CD8-positive, alpha-beta memory T cell (primary cell): ENCODE measurements around the gene TBC1D21. TPM values are rescaled to one million over a fixed set of nuclear protein-coding genes. Genes with fewer than 3 reads are reported as not detected.
A peak's percentile ranks its signal among the peaks of the same experiment; 100 is the strongest.

Source experiments
- CTCF ChIA-PET: fragments of 350-600 bp; sonication (Branson Sonifier 250); formaldehyde crosslinking; loops from one replicate; lab custom pipeline; 2021; ENCODE audit warnings: antibody characterized with exemption; lab: Charles Lee
- POLR2A ChIA-PET: fragments of 350-600 bp; sonication (Branson Sonifier 250); formaldehyde crosslinking; loops from one replicate; lab custom pipeline; 2021; ENCODE audit warnings: antibody characterized with exemption; lab: Charles Lee
- DNase-seq, 5 donors: peaks; one replicate each; pipeline versions ENCODE4 v3.0.0 to v3.0.0-alpha.2; 2020 to 2022; ENCODE audit warnings: mixed read lengths in 1 of 5
- H3K27ac ChIP-seq: one replicate; pipeline ENCODE4 v1.7.0; 2013; ENCODE audit warnings: low read depth, mild to moderate bottlenecking, low read length, moderate library complexity
- H3K27me3 ChIP-seq: 2 replicates; pipeline ENCODE4 v1.7.0; 2013; ENCODE audit warnings: low read length, mild to moderate bottlenecking; ENCODE audit not compliant: insufficient read depth, poor library complexity, severe bottlenecking
- H3K36me3 ChIP-seq: 2 replicates; pipeline ENCODE4 v1.7.0; 2013; ENCODE audit warnings: mild to moderate bottlenecking, low read length, moderate library complexity; ENCODE audit not compliant: insufficient read depth
- H3K4me1 ChIP-seq: 2 replicates; pipeline ENCODE4 v1.7.0; 2013; ENCODE audit warnings: mild to moderate bottlenecking, low read length, moderate library complexity; ENCODE audit not compliant: insufficient read depth
- H3K4me3 ChIP-seq: 2 replicates; pipeline ENCODE4 v1.7.0; 2013; ENCODE audit warnings: mild to moderate bottlenecking, low read length
- H3K9me3 ChIP-seq: 2 replicates; pipeline ENCODE4 v1.7.0; 2013; ENCODE audit warnings: mild to moderate bottlenecking, low read length
- H3K27ac Mint-ChIP-seq, 8 donors: one replicate each; pipeline ENCODE4 v1.8.0; 2020 to 2021; ENCODE audit warnings: mixed read lengths in 8 of 8, mild to moderate bottlenecking in 6 of 8, inconsistent platforms in 3 of 8, moderate library complexity in 3 of 8
- H3K27me3 Mint-ChIP-seq, 2 donors: one replicate each; pipeline ENCODE4 v1.8.0; 2020 to 2021; ENCODE audit warnings: mixed read lengths in 2 of 2, mild to moderate bottlenecking in 1 of 2, moderate library complexity in 1 of 2
- H3K36me3 Mint-ChIP-seq, 3 donors: one replicate each; pipeline ENCODE4 v1.8.0; 2020 to 2021; ENCODE audit warnings: mixed read lengths in 3 of 3, inconsistent platforms in 1 of 3, mild to moderate bottlenecking in 1 of 3
- H3K4me1 Mint-ChIP-seq, 3 donors: one replicate each; pipeline ENCODE4 v1.8.0; 2020 to 2021; ENCODE audit warnings: mixed read lengths in 3 of 3, inconsistent platforms in 1 of 3, mild to moderate bottlenecking in 1 of 3
- H3K4me3 Mint-ChIP-seq, 7 donors: one replicate each; pipeline ENCODE4 v1.8.0; 2020 to 2021; ENCODE audit warnings: mixed read lengths in 7 of 7, mild to moderate bottlenecking in 6 of 7, moderate library complexity in 4 of 7, inconsistent platforms in 2 of 7
- H3K9me3 Mint-ChIP-seq, 5 donors: one replicate each; pipeline ENCODE4 v1.8.0; 2020 to 2022; ENCODE audit warnings: mixed read lengths in 5 of 5, mild to moderate bottlenecking in 3 of 5, moderate library complexity in 2 of 5, inconsistent platforms in 1 of 5
- polyA plus RNA-seq: library from polyadenylated mRNA; unstranded; fragments of 300-500 nt; fragmentation: Illumina TruSeq; gene quantifications from one replicate; pipeline ENCODE4 v1.2.3, GENCODE V29; 2021
- total RNA-seq, 2 experiments: library from RNA; stranded (reverse); gene quantifications; one replicate each; pipeline ENCODE4 v1.2.3, GENCODE V29; 2021

TBC1D21 gene
- total and polyA plus RNA-seq, 3 experiments from 2014 or later: not detected

DNA sequence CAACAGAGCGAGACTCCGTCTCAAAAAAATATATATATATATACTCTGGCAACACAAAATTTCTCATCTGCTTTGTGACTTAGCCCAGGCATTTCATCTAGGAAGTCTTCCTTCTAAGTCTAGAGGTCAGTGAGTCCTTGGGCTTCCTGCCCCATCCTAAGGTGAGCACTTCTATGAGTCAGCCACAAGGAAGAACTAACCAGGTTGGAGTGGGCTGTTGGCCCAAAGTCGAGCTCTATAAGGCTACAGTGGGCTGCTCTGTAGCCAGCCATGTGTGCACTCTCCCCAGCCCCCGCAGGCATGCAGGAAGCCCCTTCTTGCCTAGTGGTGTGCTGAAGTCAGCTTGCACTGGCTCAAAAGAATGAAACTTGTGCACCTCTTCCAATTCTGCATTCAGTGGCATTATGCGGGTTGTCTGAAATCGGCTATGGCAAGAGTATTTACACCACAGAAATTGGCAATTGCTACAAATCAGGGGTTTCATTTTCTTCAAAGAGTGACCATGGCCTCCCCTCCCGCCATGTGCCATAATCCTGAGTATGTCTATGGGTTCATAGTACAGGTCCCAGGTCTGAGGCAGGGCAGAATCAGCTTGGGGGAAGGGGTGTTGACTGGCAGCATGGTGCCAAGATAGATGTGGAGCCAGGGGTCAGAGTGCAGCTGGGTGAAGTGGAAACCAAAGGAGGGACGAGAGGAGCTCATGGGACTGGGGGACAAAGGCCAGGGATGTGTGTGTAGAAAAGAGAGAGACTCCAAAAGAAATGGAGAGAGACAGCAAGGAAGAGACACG, 30.9 kb downstream of the TBC1D21 start:
- Histone ChIP-seq H3K27ac (no peak overlapping the region), H3K27me3 (no peaks in the 10 kb centered on the region), H3K4me3 (no peak overlapping the region), H3K9me3 (no peaks in the 10 kb centered on the region), H3K4me1 (no peaks in the 10 kb centered on the region), H3K36me3 (no peaks in the 10 kb centered on the region)
- POLR2A ChIA-PET: no interaction called here
- CTCF ChIA-PET: interaction anchor here (1.3 kb wide), 1 partner anchor 69 kb away, joined by 3 read pairs; no protein-coding TSS in a partner anchor
- no peaks in the 10 kb centered on the region for H3K27me3 Mint-ChIP-seq
- DNase-seq: no peak
- H3K27ac Mint-ChIP-seq: peak overlapping the region in 4 of 8 donors; percentile 7 to 71 (median 52)
- H3K9me3 Mint-ChIP-seq: no peaks in the 10 kb centered on the region
- H3K36me3 Mint-ChIP-seq: peaks cover 0 to 11% (median 2%) of the 10 kb centered on the region in 3 donors
- no peak overlapping the region for H3K4me3 Mint-ChIP-seq
- H3K4me1 Mint-ChIP-seq: peaks cover 0 to 4% (median 2%) of the 10 kb centered on the region in 3 donors

DNA sequence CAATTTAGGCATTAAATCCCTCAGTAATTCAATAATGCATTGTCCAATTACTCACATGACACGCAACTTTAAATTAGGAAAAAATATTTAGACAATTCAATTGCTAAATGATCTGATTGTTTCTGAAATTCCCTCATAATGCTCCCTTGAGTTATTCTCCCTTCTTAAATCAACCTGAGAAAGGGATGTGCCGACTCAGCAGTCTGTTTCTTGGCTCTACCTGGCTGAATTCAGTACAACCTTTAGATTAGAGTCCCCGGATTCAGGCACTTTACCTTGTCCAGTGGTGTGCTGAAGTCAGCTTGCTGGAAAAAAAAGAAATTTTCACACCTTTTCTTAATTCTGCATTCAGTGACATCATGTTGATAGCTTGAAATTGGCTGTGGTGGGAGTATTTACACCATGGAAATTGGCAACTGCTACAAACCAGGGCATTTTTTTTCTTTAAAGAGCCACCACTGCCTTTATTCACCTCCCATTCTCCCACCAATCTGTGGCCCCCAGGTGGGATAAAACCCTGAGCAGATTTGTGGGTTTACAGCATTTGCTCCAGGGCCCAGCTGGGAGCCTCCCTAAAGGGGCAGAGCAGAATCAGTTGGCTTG, 32.0 kb downstream of the TBC1D21 start:
- Histone ChIP-seq H3K27ac (no peak overlapping the region), H3K36me3 (no peaks in the 10 kb centered on the region), H3K9me3 (no peaks in the 10 kb centered on the region), H3K4me1 (no peaks in the 10 kb centered on the region), H3K4me3 (no peak overlapping the region), H3K27me3 (no peaks in the 10 kb centered on the region)
- POLR2A ChIA-PET: no interaction called here
- CTCF ChIA-PET: interaction anchor here (0.8 to 2.6 kb wide), 2 partner anchors 22 to 32 kb away, joined by 4 to 13 read pairs; partner anchors contain the start of gene TBC1D21
- Mint-ChIP-seq H3K9me3 (no peaks in the 10 kb centered on the region), H3K27ac (no peak overlapping the region), H3K36me3 (peaks cover 0 to 14% (median 2%) of the 10 kb centered on the region in 3 donors), H3K27me3 (no peaks in the 10 kb centered on the region), H3K4me1 (peaks cover 0 to 4% (median 2%) of the 10 kb centered on the region in 3 donors), H3K4me3 (no peak overlapping the region)
- DNase-seq: no peak

DNA sequence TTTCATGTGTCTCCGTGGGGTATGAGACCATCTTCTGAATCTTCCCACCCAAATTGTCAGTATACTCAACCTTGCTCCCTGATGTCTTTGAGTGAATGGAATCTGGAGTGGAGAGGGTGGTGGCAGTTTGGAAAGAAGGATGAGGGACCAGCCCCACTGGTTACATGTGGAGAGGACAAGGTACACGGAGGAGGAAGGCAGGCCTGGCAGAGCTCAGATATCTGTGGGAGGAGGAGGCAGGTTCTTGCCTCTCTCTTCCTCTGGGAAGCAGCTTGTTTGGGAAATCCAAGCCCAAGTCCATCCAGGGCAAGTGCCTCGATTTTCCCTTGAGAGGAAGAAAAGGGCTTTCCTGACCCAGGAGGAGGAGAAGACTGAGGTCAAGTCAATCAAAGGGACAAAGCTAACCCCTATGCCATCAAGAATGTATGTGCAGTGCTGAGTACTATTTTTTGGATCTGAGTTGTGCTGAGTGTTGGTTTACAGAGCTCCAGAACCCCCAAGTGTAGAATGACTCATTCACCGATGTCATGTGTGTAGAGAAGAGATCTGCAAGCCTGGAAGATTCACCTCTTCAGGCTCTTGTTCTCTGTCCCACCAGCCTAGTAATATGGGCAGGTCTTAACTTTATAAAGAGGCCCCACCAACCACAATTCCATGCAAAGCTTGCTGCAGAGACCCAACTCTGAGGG, 33.1 kb downstream of the TBC1D21 start:
- no peak overlapping the region for H3K27ac ChIP-seq
- H3K4me3 ChIP-seq: no peak overlapping the region
- no peaks in the 10 kb centered on the region for H3K9me3 Mint-ChIP-seq
- peaks cover 0 to 4% (median 2%) of the 10 kb centered on the region in 3 donors for H3K4me1 Mint-ChIP-seq
- H3K36me3 Mint-ChIP-seq: peaks cover 0 to 19% (median 4%) of the 10 kb centered on the region in 3 donors
- H3K27me3 ChIP-seq: no peaks in the 10 kb centered on the region
- no peak overlapping the region for H3K4me3 Mint-ChIP-seq
- CTCF ChIA-PET: interaction anchor here (1.1 to 2.7 kb wide), 4 partner anchors 9 to 33 kb away, joined by 4 to 13 read pairs (median 10); partner anchors contain the start of gene TBC1D21
- POLR2A ChIA-PET: no interaction called here
- DNase-seq: no peak
- no peaks in the 10 kb centered on the region for H3K27me3 Mint-ChIP-seq
- no peaks in the 10 kb centered on the region for H3K36me3 ChIP-seq
- H3K4me1 ChIP-seq: no peaks in the 10 kb centered on the region
- H3K9me3 ChIP-seq: no peaks in the 10 kb centered on the region
- H3K27ac Mint-ChIP-seq: peak overlapping the region in 1 of 8 donors; percentile 66

DNA sequence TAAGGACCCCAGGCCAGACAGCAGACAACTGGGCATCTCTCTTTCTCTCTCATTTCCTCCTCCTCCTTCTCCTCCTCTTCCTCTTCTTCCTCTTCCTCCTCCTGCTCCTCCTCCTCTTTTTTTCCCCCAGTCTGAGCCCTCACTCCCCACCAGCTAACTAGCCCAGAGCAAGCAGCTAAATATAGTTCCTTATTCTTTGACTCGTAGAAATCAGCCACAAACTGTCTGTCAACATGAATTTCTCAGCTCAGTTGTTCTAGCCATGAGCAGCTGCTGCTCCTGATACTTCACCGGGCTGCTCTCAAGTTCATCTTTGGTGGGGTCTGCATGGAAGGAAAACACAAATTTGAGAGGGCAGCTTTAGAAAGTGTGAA, 33.7 kb downstream of the TBC1D21 start:
- Mint-ChIP-seq H3K36me3 (peaks cover 0 to 19% (median 6%) of the 10 kb centered on the region in 3 donors), H3K4me1 (peaks cover 0 to 4% (median 2%) of the 10 kb centered on the region in 3 donors), H3K27me3 (no peaks in the 10 kb centered on the region), H3K27ac (no peak overlapping the region), H3K9me3 (no peaks in the 10 kb centered on the region), H3K4me3 (no peak overlapping the region)
- Histone ChIP-seq H3K4me1 (no peaks in the 10 kb centered on the region), H3K36me3 (no peaks in the 10 kb centered on the region), H3K4me3 (no peak overlapping the region), H3K27me3 (no peaks in the 10 kb centered on the region), H3K27ac (no peak overlapping the region), H3K9me3 (no peaks in the 10 kb centered on the region)
- POLR2A ChIA-PET: no interaction called here
- CTCF ChIA-PET: interaction anchor here (1.1 to 2.7 kb wide), 4 partner anchors 10 to 34 kb away, joined by 4 to 13 read pairs (median 10); partner anchors contain the start of gene TBC1D21
- DNase-seq: no peak

DNA sequence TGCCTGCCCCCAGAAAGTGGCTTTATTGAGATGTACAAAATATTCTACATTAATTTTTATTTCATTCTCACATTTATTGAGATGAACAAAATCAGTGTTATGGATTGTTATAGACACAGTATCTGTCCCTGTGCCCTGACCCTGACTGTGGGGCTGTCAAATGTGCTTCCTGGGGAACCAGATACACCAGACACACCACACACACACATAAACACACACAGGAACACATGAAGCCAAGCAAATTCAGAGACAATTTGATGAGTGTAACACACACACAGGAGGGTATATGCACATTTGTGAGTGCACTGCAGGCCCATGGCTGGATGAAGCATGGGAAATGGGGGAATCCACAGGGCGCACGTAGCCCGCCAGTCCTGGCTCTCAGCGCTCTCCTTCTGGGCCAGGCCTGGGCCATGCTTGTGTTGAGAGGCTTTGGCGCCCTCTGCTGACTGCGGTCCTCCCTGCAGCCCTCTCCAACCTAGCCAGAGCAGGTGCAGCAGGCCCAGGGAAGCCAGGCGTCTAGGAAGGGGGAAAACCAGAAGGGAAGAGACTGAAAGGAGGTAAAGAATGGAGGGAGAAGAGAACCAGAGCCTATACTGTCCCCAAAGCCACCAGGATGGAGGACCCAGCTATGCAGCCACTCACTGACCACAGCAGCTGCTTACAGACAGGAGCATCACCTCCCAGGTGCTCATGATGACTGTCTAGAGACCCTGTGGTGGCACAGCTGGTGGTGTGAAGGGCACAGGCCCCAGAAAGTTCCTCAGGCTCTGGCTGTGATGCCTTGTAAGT, 34.9 kb downstream of the TBC1D21 start:
- Histone ChIP-seq H3K27ac (no peak overlapping the region), H3K4me3 (no peak overlapping the region), H3K4me1 (no peaks in the 10 kb centered on the region), H3K27me3 (no peaks in the 10 kb centered on the region), H3K36me3 (no peaks in the 10 kb centered on the region), H3K9me3 (no peaks in the 10 kb centered on the region)
- Mint-ChIP-seq H3K9me3 (no peaks in the 10 kb centered on the region), H3K4me3 (no peak overlapping the region), H3K27me3 (no peaks in the 10 kb centered on the region), H3K36me3 (peaks cover 0 to 19% (median 9%) of the 10 kb centered on the region in 3 donors), H3K27ac (peak overlapping the region in 2 of 8 donors; percentile 26 to 79), H3K4me1 (peaks cover 2 to 4% (median 4%) of the 10 kb centered on the region in 3 donors)
- CTCF ChIA-PET: interaction anchor here (1.2 to 2.7 kb wide), 4 partner anchors 8 to 19 kb away, joined by 3 to 8 read pairs (median 6); no protein-coding TSS in a partner anchor
- POLR2A ChIA-PET: interaction anchor here (0.6 kb wide), 1 partner anchor 108 kb away, joined by 3 read pairs; no protein-coding TSS in a partner anchor
- DNase-seq: peak; percentile 36 to 72 (median 60)

DNA sequence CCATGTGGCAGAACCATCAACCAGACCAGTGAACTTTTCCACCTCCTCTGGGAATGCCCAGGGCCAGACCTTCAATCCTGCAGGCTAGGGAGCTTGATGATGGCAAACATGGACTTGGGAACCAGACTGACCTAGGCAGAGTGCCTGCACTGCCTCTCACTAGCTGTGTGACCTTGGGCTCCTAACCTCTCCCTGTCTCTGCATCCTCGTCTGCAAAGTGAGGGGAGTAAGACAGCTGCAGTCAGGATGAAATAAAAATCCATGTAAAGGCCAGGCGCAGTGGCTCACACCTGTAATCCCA, 35.4 kb downstream of the TBC1D21 start:
- H3K36me3 Mint-ChIP-seq: peaks cover 0 to 19% (median 9%) of the 10 kb centered on the region in 3 donors

DNA sequence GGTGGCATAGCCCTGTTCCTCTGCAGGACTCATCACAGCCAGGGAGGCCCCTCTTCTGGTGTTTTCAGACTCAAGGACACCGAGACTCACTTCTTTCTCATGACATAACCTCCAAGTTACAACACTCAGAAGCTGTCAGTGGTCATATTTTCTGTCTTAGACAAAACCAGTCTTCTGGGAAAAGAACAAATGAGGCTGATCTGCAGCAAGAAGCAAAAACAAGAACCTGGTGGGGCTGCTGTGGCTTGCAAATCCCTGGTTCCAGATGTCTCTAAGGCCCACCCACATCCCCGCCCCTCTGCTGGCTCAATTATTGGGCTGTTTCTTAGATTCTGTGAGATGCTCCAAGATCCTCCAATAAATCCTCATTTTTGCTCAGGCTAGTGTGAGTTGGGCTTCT, 36.3 kb downstream of the TBC1D21 start:
- ChIA-PET CTCF (interaction anchor here (1.2 to 2.1 kb wide), 2 partner anchors 12 to 18 kb away, joined by 3 to 8 read pairs; no protein-coding TSS in a partner anchor), POLR2A (no interaction called here)
- Histone ChIP-seq H3K4me3 (no peak overlapping the region), H3K4me1 (peaks cover 7% of the 10 kb centered on the region), H3K36me3 (no peaks in the 10 kb centered on the region), H3K27me3 (no peaks in the 10 kb centered on the region), H3K27ac (no peak overlapping the region), H3K9me3 (no peaks in the 10 kb centered on the region)
- no peaks in the 10 kb centered on the region for H3K9me3 Mint-ChIP-seq
- H3K27ac Mint-ChIP-seq: peak overlapping the region in 1 of 8 donors; percentile 29
- no peak overlapping the region for H3K4me3 Mint-ChIP-seq
- H3K27me3 Mint-ChIP-seq: no peaks in the 10 kb centered on the region
- peaks cover 0 to 19% (median 9%) of the 10 kb centered on the region in 3 donors for H3K36me3 Mint-ChIP-seq
- H3K4me1 Mint-ChIP-seq: peaks cover 11 to 16% (median 15%) of the 10 kb centered on the region in 3 donors
- no peak for DNase-seq

More for the DNA sequence above, 35.4 kb downstream of the TBC1D21 start:
- Mint-ChIP-seq H3K27ac (no peak overlapping the region), H3K9me3 (no peaks in the 10 kb centered on the region), H3K27me3 (no peaks in the 10 kb centered on the region), H3K4me3 (no peak overlapping the region), H3K4me1 (peaks cover 4 to 8% (median 7%) of the 10 kb centered on the region in 3 donors)
- Histone ChIP-seq H3K36me3 (no peaks in the 10 kb centered on the region), H3K27ac (no peak overlapping the region), H3K4me1 (peaks cover under 1% of the 10 kb centered on the region), H3K9me3 (no peaks in the 10 kb centered on the region), H3K27me3 (no peaks in the 10 kb centered on the region), H3K4me3 (no peak overlapping the region)
- ChIA-PET CTCF (interaction anchor here (1.2 to 2.1 kb wide), 3 partner anchors 9 to 19 kb away, joined by 3 to 8 read pairs (median 3); no protein-coding TSS in a partner anchor), POLR2A (interaction anchor here (0.6 kb wide), 1 partner anchor 109 kb away, joined by 3 read pairs; no protein-coding TSS in a partner anchor)
- DNase-seq: no peak
